IMR-90 (cell line): ENCODE measurements around the gene DDX20. TPM values are rescaled to one million over a fixed set of nuclear protein-coding genes. Genes with fewer than 3 reads are reported as not detected.

Experiments used
- ATAC-seq: fragments of 200-7000 bp; cut with Tn5 transposase; 2 replicates; pipeline ENCODE4 v1.9.1; 2020; ENCODE audit warnings: low read depth, mild to moderate bottlenecking, moderate library complexity
- BruUV-seq: library from RNA; stranded (reverse); fragments of 400-500 nt; replicated peaks from 2 replicates; lab custom pipeline; 2021; lab: Mats Ljungman, UMichigan
- CTCF ChIA-PET: fragments of 300-600 bp; formaldehyde crosslinking; extraction: SDS; loops from one replicate; lab custom pipeline; 2021; ENCODE audit warnings: antibody characterized with exemption; lab: Yijun Ruan, JAX
- POLR2A ChIA-PET: fragments of 300-600 bp; sonication (Branson Sonifier 250); formaldehyde crosslinking; loops from one replicate; lab custom pipeline; 2022; ENCODE audit warnings: antibody characterized with exemption; ENCODE audit not compliant: unreplicated experiment; lab: Charles Lee
- DNase-seq: peaks from one replicate; pipeline ENCODE4 v3.0.0; 2013
- H2AFZ ChIP-seq: replicated peaks from 2 replicates; pipeline ENCODE3; 2013; ENCODE audit warnings: low read length, mild to moderate bottlenecking; ENCODE audit not compliant: poor library complexity
- H2AK5ac ChIP-seq: 2 replicates; pipeline ENCODE4 v1.6.1; 2013; ENCODE audit warnings: low read depth, low read length, inconsistent platforms
- H2AK9ac ChIP-seq: replicated peaks from 2 replicates; pipeline ENCODE3; 2013; ENCODE audit warnings: mild to moderate bottlenecking, low read depth, low read length, moderate library complexity; ENCODE audit not compliant: poor library complexity
- H2BK120ac ChIP-seq: 2 replicates; pipeline ENCODE4 v1.6.1; 2013; ENCODE audit warnings: low read depth, low read length, inconsistent platforms
- H2BK15ac ChIP-seq: 3 replicates; pipeline ENCODE4 v1.6.1; 2013; ENCODE audit warnings: low read depth, low read length, inconsistent platforms
- H2BK20ac ChIP-seq: 2 replicates; pipeline ENCODE4 v1.6.1; 2013; ENCODE audit warnings: low read depth, mild to moderate bottlenecking, inconsistent platforms, low read length, moderate library complexity
- H2BK5ac ChIP-seq: 2 replicates; pipeline ENCODE4 v1.6.1; 2013; ENCODE audit warnings: mild to moderate bottlenecking, low read depth, low read length, inconsistent platforms; ENCODE audit not compliant: poor library complexity, severe bottlenecking
- H3K14ac ChIP-seq: replicated peaks from 2 replicates; pipeline ENCODE4 v1.6.1; 2013; ENCODE audit warnings: low read depth, low read length, inconsistent platforms
- H3K18ac ChIP-seq: 2 replicates; pipeline ENCODE4 v1.6.1; 2013; ENCODE audit warnings: low read depth, low read length, control low read depth
- H3K23ac ChIP-seq: 2 replicates; pipeline ENCODE4 v1.6.1; 2013; ENCODE audit warnings: low read depth, low read length, inconsistent platforms
- H3K27ac ChIP-seq: 2 replicates; pipeline ENCODE4 v1.5.1; 2013; ENCODE audit warnings: mild to moderate bottlenecking, control low read depth, low read length; ENCODE audit not compliant: insufficient read depth
- H3K27me3 ChIP-seq: 2 replicates; pipeline ENCODE4 v1.6.1; 2013; ENCODE audit warnings: low read length; ENCODE audit not compliant: control insufficient read depth, insufficient read depth
- H3K36me3 ChIP-seq: 2 replicates; pipeline ENCODE4 v1.6.1; 2013; ENCODE audit warnings: low read length, mixed read lengths; ENCODE audit not compliant: control insufficient read depth, insufficient read depth
- H3K4ac ChIP-seq: 2 replicates; pipeline ENCODE4 v1.6.1; 2013; ENCODE audit warnings: low read depth, low read length, inconsistent platforms
- H3K4me1 ChIP-seq: 2 replicates; pipeline ENCODE4 v1.6.1; 2013; ENCODE audit warnings: low read length, mixed read lengths; ENCODE audit not compliant: control insufficient read depth, insufficient read depth
- H3K4me2 ChIP-seq: 2 replicates; pipeline ENCODE4 v1.6.1; 2013; ENCODE audit warnings: low read depth, mild to moderate bottlenecking, control low read depth, low read length, moderate library complexity
- H3K4me3 ChIP-seq: 2 replicates; pipeline ENCODE4 v1.5.1; 2013; ENCODE audit warnings: low read depth, mild to moderate bottlenecking, control low read depth, low read length, moderate library complexity; ENCODE audit not compliant: insufficient read depth
- H3K56ac ChIP-seq: 2 replicates; pipeline ENCODE4 v1.6.1; 2013; ENCODE audit warnings: low read length, inconsistent platforms; ENCODE audit not compliant: insufficient read depth; ENCODE audit errors: extremely low read depth
- H3K79me1 ChIP-seq, 2 experiments: 2 replicates each; pipeline ENCODE4 v1.6.1; 2013; ENCODE audit warnings: low read length in 2 of 2, inconsistent platforms in 1 of 2, low read depth in 1 of 2
- H3K9ac ChIP-seq: 2 replicates; pipeline ENCODE4 v1.6.1; 2013; ENCODE audit warnings: low read depth, low read length, control low read depth
- H3K9me1 ChIP-seq: 2 replicates; pipeline ENCODE4 v1.6.1; 2013; ENCODE audit warnings: low read length, inconsistent platforms; ENCODE audit not compliant: insufficient read depth
- H3K9me3 ChIP-seq: 2 replicates; pipeline ENCODE4 v1.6.1; 2013; ENCODE audit warnings: low read length; ENCODE audit not compliant: control insufficient read depth, insufficient read depth
- H4K20me1 ChIP-seq: 2 replicates; pipeline ENCODE4 v1.6.1; 2013; ENCODE audit warnings: low read length, inconsistent platforms; ENCODE audit not compliant: insufficient read depth
- H4K5ac ChIP-seq: 2 replicates; pipeline ENCODE4 v1.6.1; 2013; ENCODE audit warnings: mild to moderate bottlenecking, low read depth, low read length, control low read depth
- H4K8ac ChIP-seq, 2 experiments: 2 replicates each; pipeline ENCODE4 v1.6.1; 2013; ENCODE audit warnings: low read depth in 2 of 2, low read length in 2 of 2, control low read depth in 1 of 2, inconsistent platforms in 1 of 2
- H4K91ac ChIP-seq: 2 replicates; pipeline ENCODE4 v1.6.1; 2013; ENCODE audit warnings: low read depth, low read length, inconsistent platforms; ENCODE audit not compliant: insufficient read depth
- BHLHE40 ChIP-seq: fragments of 150-350 bp; IDR thresholded peaks from 2 replicates; pipeline ENCODE4 v1.6.1; 2016; ENCODE audit warnings: mild to moderate bottlenecking, low read depth, low read length
- POLR2A ChIP-seq: IDR thresholded peaks from 2 replicates; pipeline ENCODE4 v1.6.1; 2012; ENCODE audit warnings: mild to moderate bottlenecking, low read depth, low read length
- WGBS, 2 experiments: methylation state at CpG; one replicate each; pipeline versions ENCODE4 v1.1.5 to v1.1.7; 2013; ENCODE audit warnings: missing lambda C conversion rate in 2 of 2; ENCODE audit not compliant: insufficient read length in 1 of 2; ENCODE audit errors: extremely low coverage in 2 of 2; 5-methylcytosine and 5-hydroxymethylcytosine counted together
- dilution Hi-C: fragments of 300-500 bp; cut with HindIII; formaldehyde crosslinking; loops from one replicate; pipeline ENCODE4 v1.14.3; 2018; ENCODE audit warnings: low sequenced_read_pairs; ENCODE audit not compliant: unreplicated experiment
- in situ Hi-C: fragments of 300-500 bp; cut with MboI; formaldehyde crosslinking; loops from 3 replicates; pipeline ENCODE4 v1.14.3; 2019; ENCODE audit warnings: low sequenced_read_pairs, inconsistent platforms, mixed read lengths
- intact Hi-C: fragments of 100-400 bp; cut with micrococcal nuclease; formaldehyde crosslinking; loops from 2 replicates; pipeline ENCODE4 v1.10.0; 2022
- polyA plus RNA-seq, 3 experiments: library from polyadenylated mRNA; depleted of rRNA; stranded (reverse); fragments of >200 nt; gene quantifications; 2 replicates each; pipeline ENCODE4 v1.2.3, GENCODE V29; 2012; ENCODE audit warnings: low replicate concordance in 1 of 3
- total RNA-seq: library from RNA; depleted of rRNA; stranded (reverse); fragments of >200 nt; gene quantifications from 2 replicates; pipeline ENCODE4 v1.2.3, GENCODE V29; 2012

Gene DDX20
- total and polyA plus RNA-seq, 2 of the 4 experiments (the other 2 are of a cell fraction), result 5.7 to 10.9 TPM

DNA sequence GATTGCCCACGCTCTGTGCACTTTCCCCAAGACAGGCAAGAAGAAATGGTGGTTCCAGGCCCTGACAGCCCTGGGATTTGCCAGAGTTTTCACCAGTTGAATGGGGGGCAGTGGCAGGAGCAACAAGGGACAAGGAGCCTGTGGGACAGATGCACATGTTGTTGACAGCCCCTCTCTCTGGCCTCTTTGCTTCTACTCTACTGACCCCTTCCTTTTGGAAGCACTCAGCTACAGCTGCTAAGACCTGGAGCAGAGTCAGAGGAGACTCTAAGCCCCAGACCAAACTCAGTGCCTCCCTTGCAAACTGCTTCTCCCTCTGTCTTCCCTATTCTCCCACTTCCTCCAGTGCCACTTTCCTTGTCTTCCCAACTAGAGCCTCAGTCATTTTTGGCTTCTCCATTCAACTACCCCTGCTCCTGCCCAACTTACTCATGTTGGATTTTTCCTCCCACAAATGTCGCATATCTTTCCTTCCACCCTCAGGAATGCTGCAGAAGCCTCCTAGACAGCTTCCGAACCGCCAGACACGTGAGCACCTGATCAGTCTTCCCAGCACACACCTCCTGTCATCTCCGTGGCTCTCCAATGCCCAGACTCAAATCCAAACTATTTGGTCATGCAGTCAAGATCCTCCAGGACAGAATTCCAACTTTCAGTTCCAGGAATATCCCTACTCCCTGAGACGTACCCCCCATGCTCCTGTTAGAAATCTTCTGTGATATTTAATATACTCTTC is 25.6 kb upstream of the DDX20 start:
- H2AK5ac ChIP-seq, result no peak overlapping the region
- no peak for ATAC-seq

More for the DNA sequence above, 25.6 kb upstream of the DDX20 start:
- H3K27me3 ChIP-seq, result no peaks in the 10 kb centered on the region
- BruUV-seq, result no TSS peak
- 71% methylated on average over 6 of the region's 7 CpGs; no CpG with 5 or more reads in 1 of the 2 experiments for WGBS, 2 experiments
- peaks cover 12% of the 10 kb centered on the region for H3K9me1 ChIP-seq
- in situ Hi-C loops (no loop called here), intact Hi-C loops (no loop called here), dilution Hi-C loops (no loop called here)
- no peak overlapping the region for H3K14ac ChIP-seq
- ChIA-PET POLR2A (no interaction called here), CTCF (no interaction called here)
- H3K79me1 ChIP-seq, result peaks cover 7 to 37% of the 10 kb centered on the region in 2 experiments; a peak in 2 of 4 replicates
- peaks cover 11% of the 10 kb centered on the region for H3K4me1 ChIP-seq
- no peak overlapping the region for H3K18ac ChIP-seq
- H3K56ac ChIP-seq, result no peak overlapping the region
- no peak overlapping the region for H2AFZ ChIP-seq
- H3K27ac ChIP-seq, result no peak overlapping the region
- no peak overlapping the region for H3K23ac ChIP-seq
- H4K91ac ChIP-seq, result no peak overlapping the region
- H3K36me3 ChIP-seq, result peaks cover 5% of the 10 kb centered on the region; the same call in 1 of the 2 replicates
- H2AK9ac ChIP-seq, result no peak overlapping the region
- no peak overlapping the region for H2BK15ac ChIP-seq
- H2BK5ac ChIP-seq, result no peak overlapping the region
- DNase-seq, result no peak
- peaks cover 4% of the 10 kb centered on the region; the same call in 1 of the 2 replicates for H4K20me1 ChIP-seq
- H4K5ac ChIP-seq, result no peak overlapping the region
- no peak overlapping the region for H3K4me3 ChIP-seq
- no peak for TF ChIP-seq POLR2A
- TF ChIP-seq BHLHE40, result peak; percentile 30; the same call in 1 of the 2 replicates
- no peaks in the 10 kb centered on the region for H3K9me3 ChIP-seq
- H3K9ac ChIP-seq, result no peak overlapping the region
- H3K4me2 ChIP-seq, result no peak overlapping the region
- no peak overlapping the region for H3K4ac ChIP-seq
- H2BK120ac ChIP-seq, result no peak overlapping the region
- H2BK20ac ChIP-seq, result no peak overlapping the region
- no peak overlapping the region for H4K8ac ChIP-seq
